SK-N-SH (cell line): Measurements from ENCODE around the gene VIPAS39. TPM values are rescaled to one million over a fixed set of nuclear protein-coding genes. Genes with fewer than 3 reads are reported as not detected.

Experiments
- CTCF ChIA-PET: fragments of 300-600, 350-600 bp; formaldehyde crosslinking; extraction: SDS; loops from one replicate; lab custom pipeline; 2021; lab: Yijun Ruan, JAX
- POLR2A ChIA-PET: fragments of 350-600 bp; sonication (Branson Sonifier 250); formaldehyde crosslinking; extraction: SDS; loops from one replicate; lab custom pipeline; 2020; ENCODE audit warnings: antibody characterized with exemption, inconsistent platforms; lab: Yijun Ruan, JAX
- DNase-seq: peaks from one replicate; pipeline ENCODE4 v3.0.0; 2012
- H2AFZ ChIP-seq: fragments of 200-600 bp; sonication (generic); 2 replicates; pipeline ENCODE4 v1.8.1; 2016; ENCODE audit warnings: antibody characterized with exemption, mild to moderate bottlenecking, low read depth
- H3F3A ChIP-seq: fragments of 200-600 bp; sonication (generic); replicated peaks from 2 replicates; pipeline ENCODE3; 2016; ENCODE audit warnings: antibody characterized with exemption, mild to moderate bottlenecking; ENCODE audit not compliant: insufficient read depth
- H3K27ac ChIP-seq, 2 experiments: fragments of 200-500 bp in 1 of 2; fragments of 200-600 bp in 1 of 2; sonication (Bioruptor generic) in 1 of 2; sonication (generic), shearing (Covaris generic) in 1 of 2; 2 replicates each; pipeline versions ENCODE4 v1.5.1 to v1.6.1; 2014 to 2016; ENCODE audit warnings: low read depth in 2 of 2, inconsistent platforms in 1 of 2, low read length in 1 of 2, mild to moderate bottlenecking in 1 of 2, mixed read lengths in 1 of 2
- H3K27me3 ChIP-seq: fragments of 200-600 bp; sonication (generic), shearing (Covaris generic); 2 replicates; pipeline ENCODE4 v1.6.1; 2016; ENCODE audit warnings: mixed run types; ENCODE audit not compliant: insufficient read depth
- H3K36me3 ChIP-seq, 2 experiments: fragments of 200-500 bp in 1 of 2; fragments of 200-600 bp in 1 of 2; sonication (Bioruptor generic) in 1 of 2; sonication (generic) in 1 of 2; replicated peaks in 1 of 2; 2 replicates each; pipeline versions ENCODE3 to v1.5.1; 2014 to 2016; ENCODE audit warnings: low read length in 1 of 2, mild to moderate bottlenecking in 1 of 2; ENCODE audit not compliant: insufficient read depth in 2 of 2, control insufficient read depth in 1 of 2
- H3K4me1 ChIP-seq, 2 experiments: fragments of 200-500 bp in 1 of 2; fragments of 200-600 bp in 1 of 2; sonication (Bioruptor generic) in 1 of 2; sonication (generic), shearing (Covaris generic) in 1 of 2; 2 replicates each; pipeline versions ENCODE4 v1.5.1 to v1.6.1; 2014 to 2016; ENCODE audit warnings: low read depth in 1 of 2, low read length in 1 of 2, mixed run types in 1 of 2; ENCODE audit not compliant: insufficient read depth in 2 of 2, control insufficient read depth in 1 of 2
- H3K4me2 ChIP-seq: fragments of 200-600 bp; sonication (generic), shearing (Covaris generic); 2 replicates; pipeline ENCODE4 v1.6.1; 2017; ENCODE audit warnings: mixed run types
- H3K4me3 ChIP-seq, 2 experiments: fragments of 200-500 bp in 1 of 2; fragments of 200-600 bp in 1 of 2; sonication (Bioruptor generic) in 1 of 2; sonication (generic), shearing (Covaris generic) in 1 of 2; 2 replicates each; pipeline versions ENCODE4 v1.5.1 to v1.8.1; 2014 to 2016; ENCODE audit warnings: low read depth in 2 of 2, inconsistent platforms in 1 of 2, low read length in 1 of 2, mild to moderate bottlenecking in 1 of 2, mixed read lengths in 1 of 2, moderate library complexity in 1 of 2
- H3K79me2 ChIP-seq: fragments of 200-600 bp; sonication (generic); 2 replicates; pipeline ENCODE4 v1.8.1; 2017; ENCODE audit warnings: mild to moderate bottlenecking; ENCODE audit not compliant: insufficient read depth
- H3K9ac ChIP-seq: fragments of 200-600 bp; sonication (generic); 2 replicates; pipeline ENCODE4 v1.6.1; 2017; ENCODE audit warnings: mixed run types
- H3K9me2 ChIP-seq: fragments of 200-600 bp; sonication (generic); 2 replicates; pipeline ENCODE4 v1.6.1; 2017; ENCODE audit warnings: mixed run types
- H3K9me3 ChIP-seq: fragments of 200-600 bp; sonication (generic); 2 replicates; pipeline ENCODE4 v1.6.1; 2017; ENCODE audit warnings: mixed run types, mild to moderate bottlenecking, moderate library complexity
- H4K20me1 ChIP-seq: fragments of 200-600 bp; sonication (generic); 2 replicates; pipeline ENCODE4 v1.6.1; 2017; ENCODE audit warnings: mild to moderate bottlenecking, mixed run types; ENCODE audit not compliant: insufficient read depth
- CHD2 ChIP-seq: fragments of 150-350 bp; IDR thresholded peaks from 2 replicates; pipeline ENCODE4 v1.6.1; 2018; ENCODE audit warnings: low read length; ENCODE audit not compliant: partially characterized antibody
- CTCF ChIP-seq: fragments of 200-600 bp; sonication (generic); IDR thresholded peaks from 2 replicates; pipeline ENCODE4 v1.6.1; 2017; ENCODE audit warnings: antibody characterized with exemption, mild to moderate bottlenecking, moderate library complexity
- EZH2phosphoT487 ChIP-seq: fragments of 200-600 bp; sonication (generic); IDR thresholded peaks from 2 replicates; pipeline ENCODE4 v1.6.1; 2017; ENCODE audit warnings: low read depth, mixed run types, mild to moderate bottlenecking, antibody characterized with exemption, moderate library complexity, borderline replicate concordance
- FOSL2 ChIP-seq: IDR thresholded peaks from 2 replicates; pipeline ENCODE4 v1.4.0; 2012; ENCODE audit warnings: low read depth, mild to moderate bottlenecking, moderate library complexity, borderline replicate concordance
- FOXM1 ChIP-seq: IDR thresholded peaks from 2 replicates; pipeline ENCODE4 v1.4.0; 2012; ENCODE audit warnings: low read depth, mild to moderate bottlenecking
- GABPA ChIP-seq: IDR thresholded peaks from 2 replicates; pipeline ENCODE4 v1.4.0; 2012; ENCODE audit warnings: low read depth, mild to moderate bottlenecking
- MAX ChIP-seq: IDR thresholded peaks from 2 replicates; pipeline ENCODE4 v1.4.0; 2012; ENCODE audit warnings: low read depth
- MEF2A ChIP-seq: IDR thresholded peaks from 2 replicates; pipeline ENCODE4 v1.4.0; 2012; ENCODE audit warnings: low read depth, borderline replicate concordance
- PBX3 ChIP-seq: IDR thresholded peaks from 2 replicates; pipeline ENCODE4; 2012
- RCOR1 ChIP-seq: fragments of 150-350 bp; IDR thresholded peaks from 2 replicates; pipeline ENCODE4 v1.6.1; 2017; ENCODE audit warnings: antibody characterized with exemption, low read length
- TAF1 ChIP-seq: IDR thresholded peaks from 2 replicates; pipeline ENCODE4 v1.6.1; 2012; ENCODE audit warnings: low read depth, mild to moderate bottlenecking, low read length, moderate library complexity, borderline replicate concordance
- ZBTB33 ChIP-seq: IDR thresholded peaks from 2 replicates; pipeline ENCODE4 v1.4.0; 2012; ENCODE audit warnings: low read depth, borderline replicate concordance
- WGBS: methylation state at CpG from one replicate; pipeline ENCODE4 v1.1.6; 2017; ENCODE audit warnings: low lambda C conversion rate; 5-methylcytosine and 5-hydroxymethylcytosine counted together
- polyA plus RNA-seq, 3 experiments: library from polyadenylated mRNA; depleted of rRNA; stranded (reverse); fragments of >200 nt; gene quantifications; 2 replicates each; pipeline ENCODE4 v1.2.3, GENCODE V29; 2012

VIPAS39 gene
- polyA plus RNA-seq, 1 of the 3 experiments (the other 2 are of a cell fraction), result 20.8 TPM

GRCh38 chr14:77407158-77407557 is 50.2 kb downstream of the VIPAS39 start:
- Histone ChIP-seq H3K9me3 (no peaks in the 10 kb centered on the region), H3K4me3 (no peak overlapping the region), H3K4me2 (no peak overlapping the region), H3K4me1 (no peaks in the 10 kb centered on the region), H2AFZ (no peak overlapping the region), H3K9me2 (no peaks in the 10 kb centered on the region), H3K9ac (no peak overlapping the region), H4K20me1 (no peaks in the 10 kb centered on the region), H3K27me3 (no peaks in the 10 kb centered on the region), H3K36me3 (no peaks in the 10 kb centered on the region), H3K79me2 (no peaks in the 10 kb centered on the region), H3F3A (no peaks in the 10 kb centered on the region), H3K27ac (no peak overlapping the region)
- ChIA-PET CTCF (interaction anchor here (1.0 kb wide), 1 partner anchor 145 kb away, joined by 3 read pairs; no protein-coding TSS in a partner anchor), POLR2A (no interaction called here)
- TF ChIP-seq FOXM1, result no peak
- TF ChIP-seq MEF2A, result no peak
- TF ChIP-seq CHD2, result no peak
- TF ChIP-seq PBX3, result no peak
- TF ChIP-seq FOSL2, result no peak
- no peak for TF ChIP-seq ZBTB33
- no peak for TF ChIP-seq MAX
- no peak for TF ChIP-seq TAF1
- no peak for TF ChIP-seq GABPA
- no peak for DNase-seq
- 98% methylated on average over 2 of the region's 2 CpGs for WGBS

- H4K20me1 ChIP-seq, result no peaks in the 10 kb centered on the region
- H3K79me2 ChIP-seq, result no peaks in the 10 kb centered on the region
- H3K9me2 ChIP-seq, result no peaks in the 10 kb centered on the region
- H2AFZ ChIP-seq, result no peak overlapping the region
- H3K9me3 ChIP-seq, result no peaks in the 10 kb centered on the region
- no peak for DNase-seq
- H3K4me2 ChIP-seq, result no peak overlapping the region
- no peak overlapping the region for H3K27ac ChIP-seq
- TF ChIP-seq RCOR1 (no peak), EZH2phosphoT487 (no peak), CTCF (no peak)
- TF ChIP-seq, all 33 proteins: peak for 0
- WGBS, result 84% methylated on average over 6 of the region's 6 CpGs
- Histone ChIP-seq H3K4me3 (no peak overlapping the region), H3K4me1 (no peaks in the 10 kb centered on the region), H3K27me3 (no peaks in the 10 kb centered on the region), H3K9ac (no peak overlapping the region), H3K36me3 (no peaks in the 10 kb centered on the region), H3F3A (no peaks in the 10 kb centered on the region)
- ChIA-PET CTCF (interaction anchor here (1.0 kb wide), 2 partner anchors 13 to 145 kb away, joined by 3 read pairs; no protein-coding TSS in a partner anchor), POLR2A (no interaction called here)
These were observed 50.7 kb downstream of the VIPAS39 start for GRCh38 chr14:77406718-77407117.
